K562 (cell line): ENCODE measurements around the gene NME2. TPM values are rescaled to one million over a fixed set of nuclear protein-coding genes. Genes with fewer than 3 reads are reported as not detected.
A peak's percentile ranks its signal among the peaks of the same experiment; 100 is the strongest.

Experiments
- ATF7 ChIP-seq: fragments of 450-650 bp; IDR thresholded peaks from 2 replicates; pipeline ENCODE4 v1.7.1; 2014; ENCODE audit warnings: mild to moderate bottlenecking, moderate library complexity
- CREM ChIP-seq: IDR thresholded peaks from 2 replicates; pipeline ENCODE4 v1.6.1; 2014; ENCODE audit warnings: antibody characterized with exemption, low read depth
- CSDE1 ChIP-seq, 2 experiments: fragments of 450-650 bp; IDR thresholded peaks; 2 replicates each; pipeline ENCODE4 v1.6.1; 2016; ENCODE audit warnings: mild to moderate bottlenecking in 1 of 2
- CUX1 ChIP-seq: fragments of 200-800 bp; sonication (Bioruptor generic); IDR thresholded peaks from 2 replicates; pipeline ENCODE4 v1.6.1; 2016; ENCODE audit warnings: missing genetic modification characterization, missing compliant biosample characterization
- E2F1 ChIP-seq: sonication (generic); formaldehyde crosslinking; IDR thresholded peaks from 2 replicates; pipeline ENCODE4 v1.8.1; 2023; ENCODE audit warnings: mild to moderate bottlenecking, missing genetic modification reagents, moderate library complexity
- GABPB1 ChIP-seq: sonication (generic); formaldehyde crosslinking; IDR thresholded peaks from 2 replicates; pipeline ENCODE4 v1.8.0; 2022; ENCODE audit warnings: mild to moderate bottlenecking, missing genetic modification reagents
- HDGF ChIP-seq: fragments of 450-650 bp; IDR thresholded peaks from 2 replicates; pipeline ENCODE4 v1.6.1; 2016
- HLTF ChIP-seq: fragments of 450-650 bp; IDR thresholded peaks from 2 replicates; pipeline ENCODE4 v1.6.1; 2016
- HMG20B ChIP-seq: fragments of 250-450 bp; sonication (Bioruptor Pico); IDR thresholded peaks from 2 replicates; pipeline ENCODE4 v1.5.0; 2021; ENCODE audit warnings: mild to moderate bottlenecking
- ILF3 ChIP-seq: fragments of 450-650 bp; IDR thresholded peaks from 2 replicates; pipeline ENCODE4 v1.6.1; 2018; ENCODE audit warnings: antibody characterized with exemption, mild to moderate bottlenecking, moderate library complexity, borderline replicate concordance
- MAFK ChIP-seq: IDR thresholded peaks from 2 replicates; pipeline ENCODE4 v1.6.1; 2011; ENCODE audit warnings: low read length, improper control_type of control experiment
- MLX ChIP-seq, 2 experiments: fragments of 450-650 bp in 1 of 2; sonication (generic) in 1 of 2; formaldehyde crosslinking; conservative IDR thresholded peaks; 2 replicates each; pipeline versions ENCODE4 v1.4.0 to v1.8.1; 2020 to 2022; ENCODE audit warnings: mild to moderate bottlenecking in 1 of 2, missing genetic modification reagents in 1 of 2
- NONO ChIP-seq, 2 experiments: fragments of 200-400 bp in 1 of 2; fragments of 450-650 bp in 1 of 2; formaldehyde crosslinking in 1 of 2; IDR thresholded peaks; 2 replicates each; pipeline ENCODE4 v1.6.1; 2017; ENCODE audit warnings: low read depth in 2 of 2, mild to moderate bottlenecking in 2 of 2, moderate library complexity in 2 of 2, low read length in 1 of 2
- PHB ChIP-seq: fragments of 250-450 bp; sonication (Bioruptor Pico); IDR thresholded peaks from 2 replicates; pipeline ENCODE4 v1.5.0; 2021
- POLR2A ChIP-seq: fragments of 450-650 bp; conservative IDR thresholded peaks from 2 replicates; pipeline ENCODE4 v1.6.1; 2016
- ZBTB12 ChIP-seq: fragments of 250-450 bp; sonication (Bioruptor Pico); IDR thresholded peaks from 2 replicates; pipeline ENCODE4 v1.4.0; 2020
- ZBTB34 ChIP-seq: fragments of 250-450 bp; sonication (Bioruptor Pico); IDR thresholded peaks from 2 replicates; pipeline ENCODE4 v1.8.0; 2021; ENCODE audit warnings: mild to moderate bottlenecking, moderate library complexity
- ZKSCAN8 ChIP-seq: fragments of 200-800 bp; sonication (Bioruptor generic); IDR thresholded peaks from 2 replicates; pipeline ENCODE4 v1.6.1; 2016; ENCODE audit warnings: missing genetic modification characterization, missing compliant biosample characterization
- ZNF644 ChIP-seq: fragments of 200-800 bp; sonication (Bioruptor generic); IDR thresholded peaks from 2 replicates; pipeline ENCODE4 v1.6.1; 2016; ENCODE audit warnings: low read depth, missing genetic modification characterization, missing compliant biosample characterization
- ZNF785 ChIP-seq: fragments of 250-450 bp; sonication (Bioruptor Pico); IDR thresholded peaks from 2 replicates; pipeline ENCODE4 v1.4.0; 2020; ENCODE audit warnings: mild to moderate bottlenecking
- polyA plus RNA-seq, 8 experiments: library from polyadenylated mRNA; depleted of rRNA in 4 of 8; stranded (reverse) in 5 of 8; unstranded in 3 of 8; fragments of >200 nt; fragmentation: Nextera tagmentation in 2 of 8; fragmentation: Illumina TruSeq in 1 of 8; extraction: Ambion mirVana in 2 of 8; extraction: Trizol in 1 of 8; gene quantifications; 2 replicates each; pipeline versions ENCODE4 v1.2.1 to v1.2.3, GENCODE V29; 2011 to 2014; ENCODE audit warnings: inconsistent platforms in 1 of 8, missing spikeins in 1 of 8
- total RNA-seq, 7 experiments: library from RNA; depleted of rRNA in 6 of 7; stranded (reverse); fragments of >200 nt in 6 of 7; fragmentation: Illumina TruSeq in 2 of 7; extraction: Trizol in 2 of 7; gene quantifications; 2 replicates each; pipeline versions ENCODE4 v1.2.1 to v1.2.3, GENCODE V29; 2011 to 2021; ENCODE audit warnings: low replicate concordance in 1 of 7

NME2 gene
- total and polyA plus RNA-seq, 9 of the 15 experiments (the other 6 are each of a cell fraction or from before 2014, with no cell fraction given), result 684 to 1,202 (median 924) TPM

- no peak for TF ChIP-seq ZBTB34 (CRISPR knock-in tag)
- TF ChIP-seq HDGF, result no peak
- no peak for TF ChIP-seq MLX (CRISPR knock-in tag; conservative IDR thresholded peaks at IDR 0.05)
- no peak for TF ChIP-seq ZNF785
- TF ChIP-seq E2F1 (CRISPR knock-in tag), result no peak
- no peak for TF ChIP-seq CUX1 (CRISPR knock-in tag)
- TF ChIP-seq CREM, result peak; percentile 42
- peak; percentile 60 to 90; a peak in 2 of 4 replicates for TF ChIP-seq NONO (IDR thresholded peaks at IDR 0.05; ENCODE audit: low read depth in 2 of 2, low read length in 1 of 2)
- no peak for TF ChIP-seq ZKSCAN8 (CRISPR knock-in tag)
- TF ChIP-seq CSDE1 (IDR thresholded peaks at IDR 0.05), result no peak
- no peak for TF ChIP-seq MAFK
- TF ChIP-seq GABPB1 (CRISPR knock-in tag), result peak; percentile 51; the same call in 1 of the 2 replicates
- peak; percentile 85 for TF ChIP-seq POLR2A
- TF ChIP-seq ZBTB12, result no peak
- TF ChIP-seq ILF3, result no peak; the same call in 1 of the 2 replicates
- TF ChIP-seq HMG20B (CRISPR knock-in tag), result no peak
- no peak for TF ChIP-seq HLTF
- 0 out of 2 replicates have a peak, but pooled peaks have one; percentile 18 for TF ChIP-seq ATF7
- TF ChIP-seq PHB (CRISPR knock-in tag), result no peak
- TF ChIP-seq ZNF644 (tag), result no peak
Observed at GRCh38 chr17:51166198-51166986, at the start of gene NME2 (continued).
